Caco-2 (cell line): Measurements from ENCODE around the gene METTL14. TPM values are rescaled to one million over a fixed set of nuclear protein-coding genes. Genes with fewer than 3 reads are reported as not detected.

Experiments
- BruUV-seq: library from RNA; stranded (reverse); fragments of 400-500 nt; replicated peaks from 2 replicates; lab custom pipeline; 2021; lab: Mats Ljungman, UMichigan
- CTCF ChIA-PET: fragments of 300-600 bp; sonication (Branson Sonifier 250); formaldehyde crosslinking; loops from one replicate; lab custom pipeline; 2022; ENCODE audit warnings: antibody characterized with exemption; lab: Charles Lee
- POLR2A ChIA-PET: fragments of 300-600 bp; sonication (Branson Sonifier 250); formaldehyde crosslinking; loops from one replicate; lab custom pipeline; 2022; ENCODE audit warnings: antibody characterized with exemption; lab: Charles Lee
- DNase-seq, 2 experiments: peaks; one replicate each; pipeline versions ENCODE4 v3.0.0 to v3.0.0-alpha.2; 2020 to 2022
- H3K27me3 ChIP-seq: replicated peaks from 2 replicates; pipeline ENCODE4 v1.6.0; 2011; ENCODE audit warnings: low read length; ENCODE audit not compliant: control insufficient read depth, insufficient read depth
- H3K36me3 ChIP-seq: 2 replicates; pipeline ENCODE4 v1.5.1; 2011; ENCODE audit warnings: low read length; ENCODE audit not compliant: control insufficient read depth, insufficient read depth
- H3K4me1 ChIP-seq: fragments of 250-450 bp; sonication (Bioruptor Pico); 2 replicates; pipeline ENCODE4 v1.5.1; 2020; ENCODE audit warnings: mild to moderate bottlenecking
- H3K4me3 ChIP-seq: 2 replicates; pipeline ENCODE4 v1.5.1; 2011; ENCODE audit warnings: low read depth, mild to moderate bottlenecking, control low read depth, low read length
- H3K9me3 ChIP-seq: fragments of 250-450 bp; sonication (Bioruptor Pico); 2 replicates; pipeline ENCODE4 v1.5.1; 2020; ENCODE audit warnings: mild to moderate bottlenecking, moderate library complexity
- H3K27ac Mint-ChIP-seq: one replicate; pipeline ENCODE4 v1.8.0; 2022; ENCODE audit warnings: mixed read lengths; ENCODE audit not compliant: unreplicated experiment
- H3K27me3 Mint-ChIP-seq: one replicate; pipeline ENCODE4 v1.8.0; 2022; ENCODE audit warnings: mixed read lengths; ENCODE audit not compliant: insufficient read depth, unreplicated experiment
- H3K36me3 Mint-ChIP-seq: one replicate; pipeline ENCODE4 v1.8.0; 2022; ENCODE audit warnings: mild to moderate bottlenecking, mixed read lengths; ENCODE audit not compliant: insufficient read depth, unreplicated experiment
- H3K4me1 Mint-ChIP-seq: one replicate; pipeline ENCODE4 v1.8.0; 2022; ENCODE audit warnings: low read depth, mixed read lengths; ENCODE audit not compliant: unreplicated experiment
- H3K4me3 Mint-ChIP-seq: one replicate; pipeline ENCODE4 v1.8.0; 2022; ENCODE audit warnings: mild to moderate bottlenecking, moderate library complexity, mixed read lengths; ENCODE audit not compliant: unreplicated experiment
- H3K9me3 Mint-ChIP-seq: one replicate; pipeline ENCODE4 v1.8.0; 2022; ENCODE audit warnings: mixed read lengths; ENCODE audit not compliant: unreplicated experiment
- intact Hi-C: fragments of 100-400 bp; cut with micrococcal nuclease; formaldehyde crosslinking; loops from one replicate; pipeline ENCODE4 v1.10.0; 2022; ENCODE audit not compliant: unreplicated experiment
- total RNA-seq: library from RNA; stranded (reverse); gene quantifications from 2 replicates; pipeline ENCODE4 v1.2.3, GENCODE V29; 2022
- TF ChIP-seq, protein P1 (sequence below), 2 experiments: fragments of 200-600 bp in 1 of 2; IDR thresholded peaks; 1 replicate in 1 of 2; 2 replicates in 1 of 2; pipeline versions ENCODE4 v1.5.1 to v1.8.0; 2011 to 2022; ENCODE audit warnings: antibody characterized with exemption in 1 of 2, control low read depth in 1 of 2, inconsistent platforms in 1 of 2, low read depth in 1 of 2, low read length in 1 of 2, mild to moderate bottlenecking in 1 of 2, moderate library complexity in 1 of 2; ENCODE audit not compliant: insufficient read depth in 1 of 2, severe bottlenecking in 1 of 2, unreplicated experiment in 1 of 2

Gene METTL14
- total RNA-seq, 1 experiment from 2014 or later: 46.7 TPM

- BruUV-seq: no TSS peak
- CTCF ChIA-PET: no interaction called here
- Mint-ChIP-seq H3K27me3 (no peaks in the 10 kb centered on the region), H3K4me3 (no peak overlapping the region), H3K4me1 (no peaks in the 10 kb centered on the region), H3K36me3 (peaks cover 28% of the 10 kb centered on the region), H3K9me3 (no peaks in the 10 kb centered on the region), H3K27ac (no peak overlapping the region)
- TF ChIP-seq, protein P1, sequence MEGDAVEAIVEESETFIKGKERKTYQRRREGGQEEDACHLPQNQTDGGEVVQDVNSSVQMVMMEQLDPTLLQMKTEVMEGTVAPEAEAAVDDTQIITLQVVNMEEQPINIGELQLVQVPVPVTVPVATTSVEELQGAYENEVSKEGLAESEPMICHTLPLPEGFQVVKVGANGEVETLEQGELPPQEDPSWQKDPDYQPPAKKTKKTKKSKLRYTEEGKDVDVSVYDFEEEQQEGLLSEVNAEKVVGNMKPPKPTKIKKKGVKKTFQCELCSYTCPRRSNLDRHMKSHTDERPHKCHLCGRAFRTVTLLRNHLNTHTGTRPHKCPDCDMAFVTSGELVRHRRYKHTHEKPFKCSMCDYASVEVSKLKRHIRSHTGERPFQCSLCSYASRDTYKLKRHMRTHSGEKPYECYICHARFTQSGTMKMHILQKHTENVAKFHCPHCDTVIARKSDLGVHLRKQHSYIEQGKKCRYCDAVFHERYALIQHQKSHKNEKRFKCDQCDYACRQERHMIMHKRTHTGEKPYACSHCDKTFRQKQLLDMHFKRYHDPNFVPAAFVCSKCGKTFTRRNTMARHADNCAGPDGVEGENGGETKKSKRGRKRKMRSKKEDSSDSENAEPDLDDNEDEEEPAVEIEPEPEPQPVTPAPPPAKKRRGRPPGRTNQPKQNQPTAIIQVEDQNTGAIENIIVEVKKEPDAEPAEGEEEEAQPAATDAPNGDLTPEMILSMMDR (IDR thresholded peaks at IDR 0.05; ENCODE audit: insufficient read depth in 1 of 2, low read depth in 1 of 2, low read length in 1 of 2, severe bottlenecking in 1 of 2, unreplicated experiment in 1 of 2): no peak
- DNase-seq: no peak
- Histone ChIP-seq H3K9me3 (no peaks in the 10 kb centered on the region), H3K4me1 (peaks cover 7% of the 10 kb centered on the region; the same call in 1 of the 2 replicates), H3K36me3 (no peaks in the 10 kb centered on the region), H3K4me3 (no peak overlapping the region), H3K27me3 (no peaks in the 10 kb centered on the region)
- POLR2A ChIA-PET: no interaction called here
- intact Hi-C loops: no loop called here
Observed at GRCh38 chr4:118712872-118713271, 27.7 kb downstream of the METTL14 start.

DNA sequence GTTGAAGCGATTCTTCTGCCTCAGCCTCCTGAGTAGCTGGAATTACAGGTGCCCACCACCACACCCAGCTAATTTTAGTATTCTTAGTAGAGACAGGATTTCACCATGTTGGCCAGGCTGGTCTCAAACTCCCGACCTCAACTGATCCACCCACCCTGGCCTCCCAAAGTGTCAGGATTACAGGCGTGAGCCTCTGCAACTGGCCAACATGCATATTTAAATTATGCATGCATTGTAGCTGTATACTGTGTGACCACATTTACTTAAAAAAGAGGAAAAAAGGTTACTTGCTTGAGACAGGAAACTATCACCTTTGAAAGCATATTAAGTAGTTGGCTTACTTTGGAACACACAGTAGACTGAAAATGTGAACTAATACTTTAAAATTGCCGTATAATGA lies 29.5 kb downstream of the METTL14 start:
- ChIA-PET POLR2A (no interaction called here), CTCF (no interaction called here)
- intact Hi-C loops: no loop called here
- H3K27ac Mint-ChIP-seq: no peak overlapping the region
- Histone ChIP-seq H3K4me1 (peaks cover 6% of the 10 kb centered on the region; the same call in 1 of the 2 replicates), H3K9me3 (no peaks in the 10 kb centered on the region), H3K4me3 (no peak overlapping the region), H3K36me3 (no peaks in the 10 kb centered on the region), H3K27me3 (no peaks in the 10 kb centered on the region)
- peaks cover 20% of the 10 kb centered on the region for H3K36me3 Mint-ChIP-seq
- no peak overlapping the region for H3K4me3 Mint-ChIP-seq
- no peaks in the 10 kb centered on the region for H3K9me3 Mint-ChIP-seq
- no peaks in the 10 kb centered on the region for H3K27me3 Mint-ChIP-seq
- no peak for DNase-seq
- TF ChIP-seq, protein P1 (IDR thresholded peaks at IDR 0.05; ENCODE audit: insufficient read depth in 1 of 2, low read depth in 1 of 2, low read length in 1 of 2, severe bottlenecking in 1 of 2, unreplicated experiment in 1 of 2): no peak
- H3K4me1 Mint-ChIP-seq: no peaks in the 10 kb centered on the region
- BruUV-seq: no TSS peak

DNA sequence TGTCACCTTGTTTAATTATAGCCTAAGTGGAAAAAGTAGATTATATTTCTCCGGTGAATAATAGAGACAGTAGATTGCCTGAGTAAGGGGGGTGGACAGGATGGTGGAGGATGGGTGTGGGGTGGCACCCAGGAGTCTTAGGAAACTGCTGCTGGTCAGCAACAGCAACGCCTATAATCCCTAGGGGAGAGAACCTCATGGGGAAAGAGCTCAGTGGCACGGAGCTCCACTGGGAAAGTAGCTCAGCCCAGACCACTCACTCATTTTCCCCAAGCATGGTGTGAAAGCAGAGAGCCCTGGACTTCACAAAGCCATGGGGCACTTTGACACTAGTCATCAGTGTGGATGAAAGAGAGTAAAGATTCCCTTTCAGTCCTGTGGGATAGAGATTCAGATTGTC lies 31.1 kb downstream of the METTL14 start:
- peaks cover 4% of the 10 kb centered on the region; the same call in 1 of the 2 replicates for H3K4me1 ChIP-seq
- intact Hi-C loops: no loop called here
- H3K36me3 Mint-ChIP-seq: peaks cover 9% of the 10 kb centered on the region
- H3K27ac Mint-ChIP-seq: no peak overlapping the region
- no peaks in the 10 kb centered on the region for H3K27me3 ChIP-seq
- H3K4me3 Mint-ChIP-seq: no peak overlapping the region
- ChIA-PET CTCF (no interaction called here), POLR2A (no interaction called here)
- TF ChIP-seq, protein P1 (IDR thresholded peaks at IDR 0.05; ENCODE audit: insufficient read depth in 1 of 2, low read depth in 1 of 2, low read length in 1 of 2, severe bottlenecking in 1 of 2, unreplicated experiment in 1 of 2): no peak
- no peaks in the 10 kb centered on the region for H3K27me3 Mint-ChIP-seq
- no peaks in the 10 kb centered on the region for H3K9me3 Mint-ChIP-seq
- H3K9me3 ChIP-seq: no peaks in the 10 kb centered on the region
- H3K4me1 Mint-ChIP-seq: peaks cover 6% of the 10 kb centered on the region
- no peak for DNase-seq
- no TSS peak for BruUV-seq
- no peak overlapping the region for H3K4me3 ChIP-seq
- H3K36me3 ChIP-seq: no peaks in the 10 kb centered on the region
